ENCODE measurements around the gene TET3.

DNA sequence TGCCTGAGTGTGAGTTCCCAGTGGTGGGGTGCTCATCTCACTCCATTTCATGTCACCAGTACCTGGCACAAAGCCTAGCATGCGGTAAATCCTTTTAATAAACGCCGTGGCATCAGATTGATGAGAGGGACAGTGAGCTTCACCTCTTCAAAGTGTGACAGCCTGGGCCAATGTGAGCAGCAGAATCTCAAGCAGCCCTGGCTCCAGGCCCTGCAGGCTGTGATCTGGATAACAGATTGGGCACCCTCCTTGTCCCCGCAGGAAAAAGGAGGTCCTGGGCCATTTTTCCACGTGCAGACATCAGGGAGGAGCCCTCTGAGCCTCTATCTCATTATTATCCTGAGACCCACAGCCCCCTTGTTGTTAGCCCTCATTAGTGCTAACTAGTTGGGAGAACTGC is 34.8 kb downstream of the TET3 start:
- no peak for TF ChIP-seq YY1 (IDR thresholded peaks at IDR 0.05; ENCODE audit: insufficient read depth, insufficient read length)
- no peak for TF ChIP-seq ZNF274 (IDR thresholded peaks at IDR 0.05; ENCODE audit: low read depth, low read length)
- TF ChIP-seq SUZ12 (IDR thresholded peaks at IDR 0.05; ENCODE audit: extremely low read depth, insufficient read depth, insufficient read length) = no peak

Measured in NT2/D1 (cell line).